ENCODE measurements around the gene SPTLC3. TPM values are rescaled to one million over a fixed set of nuclear protein-coding genes. Genes with fewer than 3 reads are reported as not detected.

SPTLC3 gene
- total RNA-seq, 1 donor from 2014 or later: 0.41 TPM

GRCh38 chr20:13009682-13010406, 1.1 kb downstream of the SPTLC3 start:
- TF ChIP-seq, protein P1, sequence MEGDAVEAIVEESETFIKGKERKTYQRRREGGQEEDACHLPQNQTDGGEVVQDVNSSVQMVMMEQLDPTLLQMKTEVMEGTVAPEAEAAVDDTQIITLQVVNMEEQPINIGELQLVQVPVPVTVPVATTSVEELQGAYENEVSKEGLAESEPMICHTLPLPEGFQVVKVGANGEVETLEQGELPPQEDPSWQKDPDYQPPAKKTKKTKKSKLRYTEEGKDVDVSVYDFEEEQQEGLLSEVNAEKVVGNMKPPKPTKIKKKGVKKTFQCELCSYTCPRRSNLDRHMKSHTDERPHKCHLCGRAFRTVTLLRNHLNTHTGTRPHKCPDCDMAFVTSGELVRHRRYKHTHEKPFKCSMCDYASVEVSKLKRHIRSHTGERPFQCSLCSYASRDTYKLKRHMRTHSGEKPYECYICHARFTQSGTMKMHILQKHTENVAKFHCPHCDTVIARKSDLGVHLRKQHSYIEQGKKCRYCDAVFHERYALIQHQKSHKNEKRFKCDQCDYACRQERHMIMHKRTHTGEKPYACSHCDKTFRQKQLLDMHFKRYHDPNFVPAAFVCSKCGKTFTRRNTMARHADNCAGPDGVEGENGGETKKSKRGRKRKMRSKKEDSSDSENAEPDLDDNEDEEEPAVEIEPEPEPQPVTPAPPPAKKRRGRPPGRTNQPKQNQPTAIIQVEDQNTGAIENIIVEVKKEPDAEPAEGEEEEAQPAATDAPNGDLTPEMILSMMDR (IDR thresholded peaks at IDR 0.05; ENCODE audit: unreplicated experiment): no peak
- no peaks in the 10 kb centered on the region for H3K9me3 Mint-ChIP-seq (ENCODE audit: unreplicated experiment)
- peaks cover 12% of the 10 kb centered on the region for H3K4me1 Mint-ChIP-seq (ENCODE audit: unreplicated experiment)
- H3K36me3 Mint-ChIP-seq (ENCODE audit: low read depth, unreplicated experiment): no peaks in the 10 kb centered on the region
- no peak for DNase-seq (ENCODE audit: low spot score)
- no peak overlapping the region for H3K27ac Mint-ChIP-seq (ENCODE audit: unreplicated experiment)
- no peak overlapping the region for H3K4me3 Mint-ChIP-seq (ENCODE audit: unreplicated experiment)
- H3K27me3 Mint-ChIP-seq (ENCODE audit: unreplicated experiment): no peaks in the 10 kb centered on the region

GRCh38 chr20:13012886-13013285, 4.1 kb downstream of the SPTLC3 start:
- Mint-ChIP-seq H3K27ac (ENCODE audit: unreplicated experiment) (no peak overlapping the region), H3K36me3 (ENCODE audit: low read depth, unreplicated experiment) (no peaks in the 10 kb centered on the region), H3K4me3 (ENCODE audit: unreplicated experiment) (no peak overlapping the region), H3K9me3 (ENCODE audit: unreplicated experiment) (no peaks in the 10 kb centered on the region), H3K27me3 (ENCODE audit: unreplicated experiment) (no peaks in the 10 kb centered on the region), H3K4me1 (ENCODE audit: unreplicated experiment) (peaks cover 12% of the 10 kb centered on the region)
- TF ChIP-seq, protein P1 (IDR thresholded peaks at IDR 0.05; ENCODE audit: unreplicated experiment): no peak
- no peak for DNase-seq (ENCODE audit: low spot score)

DNA sequence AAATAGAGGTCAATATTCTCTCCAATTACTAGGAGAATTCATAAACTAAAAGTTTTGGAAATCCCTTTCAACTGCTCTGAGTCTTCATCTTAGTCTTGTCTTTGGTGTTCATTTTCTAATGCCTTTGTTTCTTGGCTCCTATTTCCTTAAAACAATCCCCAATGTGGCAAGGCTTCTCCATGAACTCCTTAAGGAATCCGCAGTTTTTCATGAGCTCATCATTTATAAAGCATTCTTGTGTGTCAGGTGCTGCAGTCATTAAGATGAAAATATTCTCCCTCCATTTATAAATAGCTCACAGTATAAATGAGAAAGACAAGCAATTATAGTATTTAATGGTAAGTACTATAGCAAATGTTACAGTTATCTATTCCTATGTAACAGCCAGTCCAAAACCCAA, 4.6 kb downstream of the SPTLC3 start:
- peaks cover 12% of the 10 kb centered on the region for H3K4me1 Mint-ChIP-seq (ENCODE audit: unreplicated experiment)
- no peak overlapping the region for H3K27ac Mint-ChIP-seq (ENCODE audit: unreplicated experiment)
- no peak for DNase-seq (ENCODE audit: low spot score)
- no peak overlapping the region for H3K4me3 Mint-ChIP-seq (ENCODE audit: unreplicated experiment)
- H3K36me3 Mint-ChIP-seq (ENCODE audit: low read depth, unreplicated experiment): no peaks in the 10 kb centered on the region
- H3K9me3 Mint-ChIP-seq (ENCODE audit: unreplicated experiment): no peaks in the 10 kb centered on the region
- TF ChIP-seq, protein P1 (IDR thresholded peaks at IDR 0.05; ENCODE audit: unreplicated experiment): no peak
- no peaks in the 10 kb centered on the region for H3K27me3 Mint-ChIP-seq (ENCODE audit: unreplicated experiment)

- Mint-ChIP-seq H3K4me1 (ENCODE audit: unreplicated experiment) (peaks cover 7% of the 10 kb centered on the region), H3K36me3 (ENCODE audit: low read depth, unreplicated experiment) (peaks cover 3% of the 10 kb centered on the region), H3K4me3 (ENCODE audit: unreplicated experiment) (no peak overlapping the region), H3K27ac (ENCODE audit: unreplicated experiment) (no peak overlapping the region), H3K9me3 (ENCODE audit: unreplicated experiment) (no peaks in the 10 kb centered on the region), H3K27me3 (ENCODE audit: unreplicated experiment) (no peaks in the 10 kb centered on the region)
- TF ChIP-seq, protein P1 (IDR thresholded peaks at IDR 0.05; ENCODE audit: unreplicated experiment): no peak
- no peak for DNase-seq (ENCODE audit: low spot score)
Observed at GRCh38 chr20:13017235-13017634, 8.5 kb downstream of the SPTLC3 start.

- Mint-ChIP-seq H3K4me3 (ENCODE audit: unreplicated experiment) (no peak overlapping the region), H3K36me3 (ENCODE audit: low read depth, unreplicated experiment) (peaks cover 9% of the 10 kb centered on the region), H3K27me3 (ENCODE audit: unreplicated experiment) (no peaks in the 10 kb centered on the region), H3K9me3 (ENCODE audit: unreplicated experiment) (peaks cover 4% of the 10 kb centered on the region), H3K27ac (ENCODE audit: unreplicated experiment) (no peak overlapping the region), H3K4me1 (ENCODE audit: unreplicated experiment) (peaks cover 7% of the 10 kb centered on the region)
- TF ChIP-seq, protein P1 (IDR thresholded peaks at IDR 0.05; ENCODE audit: unreplicated experiment): no peak
- no peak for DNase-seq (ENCODE audit: low spot score)
Observed at GRCh38 chr20:13017883-13018535, 9.2 kb downstream of the SPTLC3 start.
